Activated CD4-positive, alpha-beta T cell treated with anti-CD3 and anti-CD28 coated beads for 4 hours (primary cell): ENCODE measurements around the gene EIF2A.
"Not testable (repeated sequence)": the region's sequence is repeated elsewhere in the genome, so short reads cannot be mapped to it uniquely, and the experiment has no call there.

Experiments used
- DNase-seq, 2 donors: peaks; one replicate each; pipeline ENCODE4 v3.0.0-alpha.2; 2020

Gene EIF2A

DNA sequence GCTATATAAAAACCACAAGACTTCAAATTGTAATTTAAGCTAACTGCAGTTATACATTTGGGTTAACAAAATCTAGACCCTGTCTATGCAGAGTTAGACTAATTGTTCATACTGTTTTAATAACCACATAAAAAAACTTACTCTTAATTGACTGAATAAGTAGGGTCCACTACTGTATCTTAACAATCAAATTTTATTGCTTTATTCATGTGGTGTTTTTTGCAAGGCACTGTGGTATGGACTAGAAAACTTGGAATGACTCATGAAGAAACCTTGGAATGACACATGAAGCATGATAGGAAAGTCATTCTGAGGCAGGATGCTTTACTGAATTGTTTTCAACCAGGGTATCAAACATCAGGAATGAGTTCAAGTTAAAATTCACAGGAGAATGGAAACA, 2.5 kb upstream of the EIF2A start:
- no peak for DNase-seq

DNA sequence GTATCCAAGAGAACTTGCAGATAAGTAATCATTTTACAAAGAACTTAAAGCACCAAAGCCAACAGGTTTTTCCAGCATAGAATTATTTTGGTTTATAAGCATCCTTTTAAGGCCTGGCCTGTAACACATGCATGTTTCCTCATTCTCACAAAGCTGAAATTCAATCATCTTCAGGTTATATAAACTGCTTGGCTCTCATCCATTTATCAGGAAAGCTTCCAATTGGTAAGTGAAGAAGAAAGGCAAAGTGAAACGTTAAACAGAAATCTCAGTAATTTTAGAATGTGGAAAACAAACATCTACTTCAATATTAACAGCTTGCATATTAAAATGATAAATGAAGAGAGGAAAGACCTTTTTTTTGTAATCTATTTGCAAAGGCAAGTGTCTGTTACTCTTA, 1.9 kb upstream of the EIF2A start:
- DNase-seq, result no peak

DNA sequence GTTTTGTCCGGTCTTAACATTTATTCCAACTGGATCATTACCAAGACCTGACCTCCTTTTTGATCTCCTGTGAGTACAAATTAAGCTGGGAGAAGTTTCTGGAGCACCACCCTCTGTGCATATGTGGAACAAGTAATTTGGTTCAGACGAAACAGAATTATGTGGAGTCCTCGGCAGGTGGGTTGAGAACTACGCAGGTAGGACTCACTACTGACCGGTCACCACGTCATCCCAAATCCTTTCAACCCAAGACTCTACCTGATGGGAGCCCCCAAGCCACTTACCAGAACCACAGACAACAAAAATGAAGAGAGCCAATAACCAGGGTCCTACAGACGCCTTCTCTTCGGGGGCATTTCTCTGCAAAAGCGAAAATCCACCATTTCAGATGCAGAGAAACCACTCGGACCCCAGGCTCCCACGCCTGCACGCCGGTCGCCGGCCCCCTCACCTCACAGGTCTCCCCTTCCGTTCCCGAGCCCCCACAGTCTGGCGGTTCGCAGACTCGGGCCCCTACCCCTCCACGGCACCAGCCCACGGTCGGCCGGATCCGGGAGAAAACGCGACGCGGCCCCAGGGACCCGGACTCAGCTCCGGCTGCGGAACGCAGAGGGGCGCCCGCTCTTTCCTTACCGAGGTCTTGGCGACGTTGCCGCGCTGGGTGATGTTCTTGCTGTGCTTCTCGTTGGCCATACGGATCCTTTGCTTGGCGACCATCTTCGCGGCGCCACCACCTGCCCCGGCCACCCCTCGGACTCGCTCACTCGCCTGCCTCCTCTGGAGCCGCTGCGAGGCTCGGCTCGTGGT, 965 bp upstream of the EIF2A start:
- peak; percentile 39 to 44 for DNase-seq

DNA sequence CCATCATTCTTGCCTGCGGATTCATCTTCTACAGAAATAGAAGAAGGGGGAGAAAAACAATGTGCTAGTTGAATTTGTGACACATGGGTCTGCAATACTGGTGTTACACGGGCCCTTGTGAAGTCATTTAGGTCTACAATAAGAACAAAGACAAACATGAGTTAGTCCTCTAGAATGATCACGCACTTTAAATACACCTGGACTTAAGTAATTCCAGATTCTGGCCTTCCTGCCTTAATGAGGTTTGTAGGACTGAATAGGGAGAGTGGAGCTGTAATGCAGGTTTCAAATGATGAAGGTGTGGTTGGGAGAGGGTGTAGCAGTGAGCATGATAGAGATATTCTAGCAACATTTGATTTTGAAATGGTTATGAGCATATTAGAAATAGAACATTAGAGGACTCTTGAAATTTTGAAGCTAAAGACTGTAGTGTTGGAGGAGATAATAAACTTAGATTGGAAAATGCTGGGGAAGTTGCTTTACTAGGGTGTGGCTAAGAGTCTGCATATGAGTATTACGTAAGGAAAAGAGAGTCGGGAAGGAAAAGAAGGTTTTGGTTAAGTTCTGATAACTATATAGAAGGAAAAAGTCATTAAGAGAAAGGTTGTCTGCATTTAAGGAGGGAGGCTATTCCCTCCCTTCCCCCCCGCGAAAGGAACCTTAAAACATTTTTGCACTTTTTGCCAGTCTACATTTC, 606 bp downstream of the EIF2A start:
- DNase-seq, result no peak

DNA sequence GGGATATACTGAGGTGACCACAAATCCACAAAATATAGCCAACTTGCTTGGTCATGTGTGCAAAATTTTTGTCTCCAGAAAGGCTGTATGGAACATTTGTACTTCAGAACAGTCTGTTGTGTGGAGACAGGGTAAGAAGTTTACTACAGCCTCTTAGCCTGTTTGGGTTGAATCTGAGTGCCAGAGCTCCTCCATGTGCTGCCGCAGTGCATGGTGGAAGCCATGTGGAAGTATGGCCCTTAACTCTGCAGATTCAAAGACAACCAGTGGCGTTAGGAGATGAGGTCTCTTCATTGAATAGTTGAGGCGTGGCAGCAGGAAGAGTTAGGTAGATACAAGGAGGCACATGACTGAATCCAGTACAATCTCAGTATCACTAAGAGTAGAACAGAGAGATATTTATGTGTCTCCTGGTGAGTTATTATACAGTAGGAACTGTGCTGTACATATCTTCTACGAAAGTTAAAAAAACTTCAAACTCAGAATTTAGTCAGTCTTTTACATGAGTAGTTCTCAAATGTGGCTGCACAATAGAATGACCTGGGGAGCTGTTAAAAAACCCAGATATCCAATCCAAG, 9.4 kb downstream of the EIF2A start:
- no peak for DNase-seq

DNA sequence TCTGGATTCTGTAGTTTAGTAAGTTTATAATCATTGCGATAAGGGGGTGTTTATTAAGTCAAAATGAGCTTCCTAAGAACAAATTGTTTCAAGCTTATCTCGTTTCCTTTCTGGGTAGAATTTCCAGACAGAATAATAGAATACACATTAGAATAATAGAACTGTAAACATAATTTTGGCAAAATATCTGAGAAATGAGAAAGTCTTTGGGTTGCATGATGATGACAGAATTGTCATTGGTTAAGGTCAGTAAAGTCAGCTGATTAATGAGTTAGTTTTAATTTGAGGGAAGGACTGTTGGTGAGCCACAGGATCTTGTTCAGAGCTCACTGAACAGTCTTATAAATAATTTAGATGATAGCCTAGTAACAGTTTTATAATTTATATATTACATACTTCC, 10.2 kb downstream of the EIF2A start:
- DNase-seq, result no peak

DNA sequence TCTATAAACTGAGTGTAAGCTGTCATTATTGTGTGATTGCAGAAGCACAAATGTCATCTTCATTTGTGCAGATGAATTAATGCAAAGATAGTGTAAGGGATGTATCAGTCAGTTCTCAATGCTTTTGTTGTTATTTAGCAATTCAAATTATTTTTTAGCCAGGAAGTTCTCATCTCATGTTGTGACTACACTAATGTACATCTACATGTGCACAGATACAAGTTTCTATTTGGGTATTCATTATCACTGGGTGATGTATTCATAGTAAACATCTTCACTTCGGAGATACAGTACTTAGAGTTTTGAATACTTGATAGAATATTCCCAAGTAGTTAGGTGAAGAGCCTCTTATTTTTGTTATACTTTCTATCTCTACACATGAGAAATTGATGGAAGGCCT, 11.1 kb downstream of the EIF2A start:
- DNase-seq, result no peak

DNA sequence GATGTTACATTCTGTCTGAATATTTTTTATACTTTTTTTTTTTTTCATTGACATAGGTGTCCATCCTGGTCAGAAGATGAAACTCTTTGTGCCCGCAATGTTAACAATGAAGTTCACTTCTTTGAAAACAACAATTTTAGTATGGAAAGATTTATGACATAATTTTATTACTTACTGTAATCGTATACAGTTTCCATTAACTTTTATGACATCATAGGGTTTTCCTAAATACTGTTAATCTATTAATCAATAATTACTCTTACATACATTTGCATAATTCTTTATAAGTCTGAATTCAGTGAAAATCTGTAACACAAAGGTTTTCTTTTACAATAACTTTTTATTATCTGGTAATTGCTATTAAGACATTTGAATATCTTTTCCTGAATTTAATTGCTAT, 17.7 kb downstream of the EIF2A start:
- no peak for DNase-seq

DNA sequence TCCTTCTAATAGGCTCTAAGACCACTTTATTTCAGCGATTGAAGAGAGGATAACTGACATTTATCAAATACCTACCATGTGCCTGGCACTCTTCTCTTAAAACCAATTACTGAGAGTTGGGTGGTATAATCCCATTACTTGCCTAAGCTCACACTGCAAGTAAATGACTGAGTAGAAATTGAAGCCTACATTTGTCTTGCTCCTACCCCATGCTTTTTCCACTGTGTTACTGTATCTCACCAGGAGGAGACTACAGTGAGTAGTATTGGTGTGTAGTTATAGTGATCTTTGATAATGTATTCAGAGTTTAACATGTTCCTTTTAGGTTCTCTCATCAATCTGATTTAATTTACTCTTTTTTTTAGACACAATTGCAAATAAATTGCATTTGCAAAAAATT, 20.7 kb downstream of the EIF2A start:
- no peak for DNase-seq

DNA sequence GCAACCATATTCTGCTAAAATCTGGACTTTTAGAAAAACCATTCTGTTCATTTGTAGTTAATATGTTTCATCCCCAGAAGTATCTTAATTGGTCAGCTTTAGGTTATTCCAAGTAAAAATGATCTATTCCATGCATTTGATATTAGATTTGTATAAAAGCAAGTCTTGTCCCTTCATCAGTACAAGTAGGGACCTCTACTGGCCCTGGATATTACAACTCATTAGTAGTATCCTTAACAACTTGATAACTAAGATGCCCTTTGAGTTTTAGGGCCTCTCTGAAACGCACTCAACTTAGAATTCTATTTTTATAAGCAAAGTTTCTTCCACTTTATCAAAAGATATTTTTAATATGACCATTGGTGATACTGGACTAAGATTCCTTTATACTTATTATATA, 31.3 kb downstream of the EIF2A start:
- DNase-seq, result no peak

DNA sequence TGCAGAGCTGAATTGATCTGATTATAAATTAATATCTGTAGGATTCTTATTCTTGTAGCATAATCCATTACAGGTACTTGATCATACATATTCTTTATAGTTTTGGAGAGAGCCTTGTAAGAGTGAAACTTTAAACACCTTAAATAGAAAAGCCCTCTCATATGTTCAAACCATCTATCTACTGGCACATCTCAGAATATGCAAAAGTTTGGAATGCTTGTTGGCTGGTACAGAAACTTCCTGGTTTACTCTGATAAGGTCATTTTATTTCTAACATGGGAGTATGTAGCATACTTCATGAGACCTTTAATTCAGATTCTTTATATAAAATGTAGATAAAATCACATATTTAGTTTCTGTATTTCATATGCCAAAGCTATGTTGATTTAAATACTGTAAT, 34.6 kb downstream of the EIF2A start:
- no peak for DNase-seq

DNA sequence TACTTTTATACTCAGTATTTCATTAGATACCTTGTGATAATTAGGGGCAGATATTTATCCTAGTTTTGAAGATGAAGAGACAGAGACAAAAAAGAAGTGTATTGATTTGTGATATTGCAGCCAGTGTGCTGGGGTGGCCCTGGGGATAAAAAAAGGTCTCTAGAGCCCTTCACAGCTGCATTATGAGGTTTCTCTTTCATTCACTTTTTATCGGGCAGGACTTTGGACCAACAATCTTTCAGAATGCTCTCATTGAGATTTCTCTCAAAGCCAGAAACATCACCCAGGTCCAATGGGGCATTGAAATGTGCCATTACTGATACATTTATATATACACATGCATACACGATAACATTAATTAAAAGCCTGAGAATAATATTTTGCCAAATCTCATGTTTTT, 36.0 kb downstream of the EIF2A start:
- no peak for DNase-seq

DNA sequence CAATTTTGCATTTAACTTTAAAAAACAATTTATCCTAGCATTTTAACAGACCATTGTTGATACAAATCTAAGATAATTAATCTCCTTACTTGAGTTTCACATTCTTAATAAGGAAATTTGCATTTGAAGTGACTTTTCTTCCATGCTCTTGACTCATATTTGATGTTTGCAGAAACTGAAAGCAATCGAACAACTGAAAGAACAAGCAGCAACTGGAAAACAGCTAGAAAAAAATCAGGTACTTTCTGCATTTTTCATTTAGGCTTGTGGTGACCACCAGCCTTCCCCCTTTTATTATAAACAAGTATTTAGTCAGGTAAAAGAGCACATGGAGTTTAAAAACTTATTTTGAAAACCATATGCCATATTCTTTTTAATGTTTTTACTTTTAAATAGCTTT, 36.4 kb downstream of the EIF2A start:
- DNase-seq, result no peak

DNA sequence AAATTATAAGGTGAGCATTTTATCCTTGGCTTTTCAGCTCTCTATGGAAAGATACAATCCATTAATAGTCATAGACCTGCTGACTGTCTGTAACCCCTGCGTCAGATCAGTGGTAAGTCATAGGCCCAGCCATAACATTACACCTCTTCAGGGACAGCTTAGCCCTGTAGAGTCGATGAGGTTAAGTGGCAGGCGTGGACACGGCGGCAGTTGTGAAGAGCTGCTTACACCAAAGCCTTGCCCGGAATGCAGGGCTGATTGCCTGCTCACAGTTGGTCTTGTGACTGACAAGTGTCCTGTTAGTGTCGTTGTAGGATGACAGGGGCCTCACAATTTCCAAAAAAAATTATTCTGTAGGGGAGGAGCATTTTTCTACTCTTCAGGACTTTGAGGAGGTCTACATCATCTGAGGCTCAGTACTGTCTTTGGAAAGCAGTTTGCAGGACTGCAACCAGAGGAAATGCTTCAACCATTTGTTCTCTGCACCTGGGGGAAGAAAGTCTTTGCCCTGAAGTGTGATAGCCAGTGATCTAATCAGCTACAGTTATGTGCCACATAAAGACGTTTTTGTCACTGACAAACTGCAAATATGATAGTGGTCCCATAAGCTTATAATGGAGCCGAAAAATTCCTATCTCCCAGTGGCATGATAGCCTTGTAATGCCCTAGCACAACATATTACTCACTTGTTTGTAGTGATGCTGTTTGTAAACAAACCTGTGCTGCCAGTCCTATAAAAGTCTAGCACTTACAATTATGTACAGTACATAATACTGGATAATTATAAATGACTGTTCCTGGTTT, 41.6 kb downstream of the EIF2A start:
- no peak for DNase-seq

DNA sequence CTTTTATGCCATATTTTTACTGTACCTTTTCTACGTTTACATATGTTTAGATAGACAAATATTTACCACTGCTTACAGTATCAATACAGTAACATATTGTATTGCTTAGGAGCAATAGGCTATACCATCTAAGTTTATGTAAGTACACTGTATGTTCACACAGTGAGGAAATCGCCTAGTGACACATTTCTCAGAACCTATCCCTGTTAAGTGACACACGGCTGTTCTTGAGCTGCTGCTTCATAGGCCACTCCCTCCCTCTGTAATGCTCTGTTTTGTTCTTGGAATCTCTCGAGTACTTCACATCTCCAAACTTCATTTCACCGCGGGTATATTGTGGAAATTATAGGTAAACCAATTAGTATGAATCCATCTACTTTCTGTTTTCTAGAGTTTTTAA, 43.2 kb downstream of the EIF2A start:
- no peak for DNase-seq

DNA sequence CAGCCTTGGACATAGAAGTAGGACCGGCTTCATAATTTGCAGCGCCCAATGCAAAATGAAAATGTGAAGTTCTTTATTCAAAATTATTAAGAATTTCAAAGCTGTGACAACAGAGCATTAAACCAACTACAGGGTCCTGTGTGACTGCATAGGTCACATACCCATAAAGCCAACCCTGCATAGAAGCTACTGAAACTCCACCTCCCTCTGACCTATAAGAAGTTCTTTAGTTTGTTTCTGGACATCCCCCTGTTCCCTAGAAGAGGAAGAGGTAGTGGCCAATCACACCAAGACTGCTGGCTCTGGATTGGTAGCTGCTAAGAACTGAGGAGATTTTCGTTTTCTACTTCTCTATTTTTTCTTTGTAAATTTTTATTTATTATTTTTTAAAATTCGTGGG, 47.6 kb downstream of the EIF2A start:
- no peak for DNase-seq

DNA sequence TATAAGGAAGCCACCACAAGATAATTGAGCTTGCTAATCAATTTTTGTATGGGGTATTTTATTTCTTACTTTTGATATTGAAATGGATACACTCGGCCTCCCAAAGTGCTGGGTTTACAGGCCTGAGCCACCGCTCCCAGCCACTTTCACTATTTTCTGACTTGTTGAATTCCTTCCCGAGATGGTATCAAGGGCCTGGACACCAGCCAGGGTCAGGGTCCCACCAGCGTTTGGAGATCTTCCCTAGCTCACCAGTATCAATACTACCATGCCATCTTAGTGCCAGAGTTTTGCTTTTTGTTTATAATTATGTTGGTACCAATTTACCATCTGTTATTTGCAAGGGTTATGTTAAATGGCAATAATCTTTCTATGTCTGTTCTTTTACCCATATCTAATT, 51.1 kb downstream of the EIF2A start:
- DNase-seq, result no peak

DNA sequence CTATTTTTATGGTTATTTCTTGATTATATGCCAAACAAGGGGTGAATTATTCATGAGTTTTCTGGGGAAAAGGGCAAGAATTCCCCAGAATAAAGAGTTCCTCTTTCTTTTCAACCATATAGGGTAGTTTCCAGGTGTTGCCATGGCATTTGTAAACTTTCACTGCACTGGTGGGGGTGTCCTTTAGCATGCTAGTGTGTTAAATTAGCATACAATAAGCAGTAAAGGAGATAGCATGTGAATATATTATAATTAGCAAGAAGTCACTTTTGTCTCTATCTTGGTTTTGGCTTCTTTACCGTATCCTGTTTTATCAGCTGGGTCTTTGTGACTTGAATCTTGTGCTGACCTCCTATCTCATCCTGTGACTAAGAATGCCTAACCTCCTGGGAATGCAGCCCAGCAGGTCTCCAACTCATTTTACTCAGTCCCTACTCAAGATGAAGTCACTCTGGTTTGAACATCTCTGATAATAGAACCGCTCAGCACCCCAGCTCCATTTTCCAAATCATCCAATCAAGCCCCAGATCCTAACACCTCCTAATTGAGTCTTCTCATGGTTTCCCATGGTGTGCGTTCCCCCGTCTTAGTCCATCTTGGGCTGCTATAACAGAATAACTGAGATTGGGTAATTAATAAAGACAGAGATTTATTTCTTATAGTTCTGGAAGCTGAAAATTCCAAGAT, 53.2 kb downstream of the EIF2A start:
- no peak for DNase-seq

DNA sequence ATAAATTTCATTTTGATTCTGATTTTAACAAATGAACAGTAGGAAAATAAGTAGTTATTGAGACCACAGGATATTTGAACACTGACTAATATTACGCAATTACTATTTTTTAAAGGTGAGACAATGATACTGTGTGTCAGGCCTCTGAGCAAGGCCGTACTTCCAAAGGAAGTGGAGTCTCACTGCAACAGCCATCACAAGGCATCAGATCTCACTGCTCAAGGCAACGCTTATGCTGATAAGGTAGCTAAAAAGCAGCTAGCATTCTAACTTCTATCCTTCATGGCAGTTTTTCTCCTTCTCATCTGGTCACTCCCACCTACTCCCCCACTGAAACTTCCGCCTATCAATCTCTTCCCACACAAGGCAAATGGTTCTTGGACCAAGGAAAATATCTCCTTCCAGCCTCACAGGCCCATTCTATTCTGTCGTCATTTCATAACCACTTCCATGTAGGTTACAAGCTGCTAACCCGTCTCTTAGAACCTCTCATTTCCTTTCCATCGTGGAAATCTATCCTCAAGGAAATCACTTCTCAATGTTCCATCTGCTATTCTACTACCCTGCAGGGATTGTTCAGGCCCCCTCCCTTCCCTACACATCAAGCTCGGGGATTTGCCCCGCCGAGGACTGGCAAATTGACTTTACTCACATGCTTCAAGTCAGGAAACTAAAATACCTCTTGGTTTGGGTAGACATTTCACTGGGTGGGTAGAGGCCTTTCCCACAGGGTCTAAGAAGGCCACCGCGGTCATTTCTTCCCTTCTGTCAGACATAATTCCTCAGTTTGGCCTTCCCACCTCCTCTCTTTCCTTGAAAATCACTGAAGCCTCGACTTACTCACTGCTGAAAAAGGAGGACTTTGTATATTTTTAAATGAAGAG, 54.3 kb downstream of the EIF2A start:
- DNase-seq, result not testable (repeated sequence)

DNA sequence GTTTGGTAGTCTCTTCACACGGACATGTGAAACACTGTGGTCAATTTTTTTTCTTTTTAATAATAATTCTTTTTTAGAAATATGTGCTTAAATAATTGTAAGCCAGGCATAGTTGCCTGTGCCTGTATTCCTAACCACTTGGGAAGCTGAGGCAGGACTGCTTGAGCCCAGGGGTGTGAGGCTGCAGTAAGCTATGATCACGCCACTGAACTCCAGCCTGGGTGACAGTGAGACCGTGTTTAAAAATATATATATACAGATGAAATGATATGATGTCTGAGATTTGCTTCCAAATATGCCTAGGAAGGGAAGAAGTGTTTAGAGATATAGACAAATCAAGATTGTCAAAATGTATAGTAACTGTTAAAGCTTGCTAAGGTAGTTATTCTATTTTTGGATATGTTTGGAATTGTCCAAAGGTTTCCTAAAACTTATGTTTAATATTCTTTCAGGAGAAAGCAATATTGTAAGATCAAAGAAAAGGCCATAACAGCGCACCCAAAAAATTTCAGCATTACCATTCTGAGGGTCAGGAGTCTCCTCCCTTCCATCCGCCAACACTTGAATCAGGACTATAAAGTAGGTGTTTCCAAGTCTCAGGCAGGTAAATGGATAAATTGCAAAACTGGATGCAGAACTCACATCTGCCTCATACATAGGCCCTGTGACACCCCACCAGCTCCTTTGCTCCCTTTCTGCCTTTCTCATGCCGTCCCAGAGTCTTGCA, 56.0 kb downstream of the EIF2A start:
- DNase-seq, result no peak
